PC-9 (cell line): ENCODE measurements around the gene KRTAP4-4.
"Not testable (repeated sequence)": the region's sequence is repeated elsewhere in the genome, so short reads cannot be mapped to it uniquely, and the experiment has no call there.

Experiments used
- CTCF ChIP-seq: fragments of 200-600 bp; sonication (generic); conservative IDR thresholded peaks from 2 replicates; pipeline ENCODE4 v1.6.1; 2017; ENCODE audit warnings: mixed run types, antibody characterized with exemption, mild to moderate bottlenecking, moderate library complexity
- EZH2 ChIP-seq: fragments of 200-600 bp; sonication (generic); IDR thresholded peaks from 2 replicates; pipeline ENCODE4 v1.8.0; 2017; ENCODE audit warnings: antibody characterized with exemption, low read depth

GRCh38 chr17:41123292-41123990 lies 37.1 kb downstream of the KRTAP4-4 start:
- TF ChIP-seq CTCF, EZH2: not testable (repeated sequence)
